ENCODE results near the gene HELB.

DNA sequence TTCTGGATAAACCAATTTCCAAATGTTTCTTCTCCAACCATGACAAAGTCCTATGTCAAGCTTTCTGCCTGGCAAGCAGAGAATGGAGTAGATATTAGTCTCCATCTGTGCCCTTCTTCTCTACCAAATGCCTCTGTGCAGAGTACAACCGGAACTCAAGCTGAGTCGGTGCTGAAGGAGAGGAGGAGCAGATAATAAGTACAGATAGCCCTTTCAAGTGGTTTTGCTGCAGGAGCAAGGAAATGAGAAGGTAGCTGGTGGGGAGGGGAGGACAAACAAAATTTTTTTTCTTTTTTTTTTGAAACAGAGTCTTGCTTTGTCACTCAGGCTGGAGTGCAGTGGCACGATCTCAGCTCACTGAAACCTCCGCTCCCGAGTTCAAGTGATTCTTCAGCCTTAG, 14.2 kb upstream of the HELB start:
- TF ChIP-seq ESRRG (CRISPR knock-in tag; IDR thresholded peaks at IDR 0.05) = no peak
- TF ChIP-seq PATZ1 (CRISPR knock-in tag; IDR thresholded peaks at IDR 0.05; ENCODE audit: borderline replicate concordance) = no peak
- no peak for TF ChIP-seq CREB5 (CRISPR knock-in tag; IDR thresholded peaks at IDR 0.05; ENCODE audit: low read depth)
- TF ChIP-seq RARB (CRISPR knock-in tag; IDR thresholded peaks at IDR 0.05) = no peak
- TF ChIP-seq ZFP3 (CRISPR knock-in tag; IDR thresholded peaks at IDR 0.05) = no peak
- TF ChIP-seq ZFP30 (CRISPR knock-in tag; IDR thresholded peaks at IDR 0.05) = no peak
- no peak for TF ChIP-seq OSR1 (CRISPR knock-in tag; IDR thresholded peaks at IDR 0.05)
- TF ChIP-seq ARNTL (CRISPR knock-in tag; IDR thresholded peaks at IDR 0.05; ENCODE audit: borderline replicate concordance, low read depth) = no peak
- TF ChIP-seq ZNF565 (CRISPR knock-in tag; conservative IDR thresholded peaks at IDR 0.05; ENCODE audit: low read depth) = no peak
- TF ChIP-seq, protein P1, sequence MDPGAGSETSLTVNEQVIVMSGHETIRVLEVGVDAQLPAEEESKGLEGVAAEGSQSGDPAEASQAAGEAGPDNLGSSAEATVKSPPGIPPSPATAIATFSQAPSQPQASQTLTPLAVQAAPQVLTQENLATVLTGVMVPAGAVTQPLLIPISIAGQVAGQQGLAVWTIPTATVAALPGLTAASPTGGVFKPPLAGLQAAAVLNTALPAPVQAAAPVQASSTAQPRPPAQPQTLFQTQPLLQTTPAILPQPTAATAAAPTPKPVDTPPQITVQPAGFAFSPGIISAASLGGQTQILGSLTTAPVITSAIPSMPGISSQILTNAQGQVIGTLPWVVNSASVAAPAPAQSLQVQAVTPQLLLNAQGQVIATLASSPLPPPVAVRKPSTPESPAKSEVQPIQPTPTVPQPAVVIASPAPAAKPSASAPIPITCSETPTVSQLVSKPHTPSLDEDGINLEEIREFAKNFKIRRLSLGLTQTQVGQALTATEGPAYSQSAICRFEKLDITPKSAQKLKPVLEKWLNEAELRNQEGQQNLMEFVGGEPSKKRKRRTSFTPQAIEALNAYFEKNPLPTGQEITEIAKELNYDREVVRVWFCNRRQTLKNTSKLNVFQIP (CRISPR knock-in tag; IDR thresholded peaks at IDR 0.05; ENCODE audit: borderline replicate concordance, low read depth) = no peak
- TF ChIP-seq, protein P2, sequence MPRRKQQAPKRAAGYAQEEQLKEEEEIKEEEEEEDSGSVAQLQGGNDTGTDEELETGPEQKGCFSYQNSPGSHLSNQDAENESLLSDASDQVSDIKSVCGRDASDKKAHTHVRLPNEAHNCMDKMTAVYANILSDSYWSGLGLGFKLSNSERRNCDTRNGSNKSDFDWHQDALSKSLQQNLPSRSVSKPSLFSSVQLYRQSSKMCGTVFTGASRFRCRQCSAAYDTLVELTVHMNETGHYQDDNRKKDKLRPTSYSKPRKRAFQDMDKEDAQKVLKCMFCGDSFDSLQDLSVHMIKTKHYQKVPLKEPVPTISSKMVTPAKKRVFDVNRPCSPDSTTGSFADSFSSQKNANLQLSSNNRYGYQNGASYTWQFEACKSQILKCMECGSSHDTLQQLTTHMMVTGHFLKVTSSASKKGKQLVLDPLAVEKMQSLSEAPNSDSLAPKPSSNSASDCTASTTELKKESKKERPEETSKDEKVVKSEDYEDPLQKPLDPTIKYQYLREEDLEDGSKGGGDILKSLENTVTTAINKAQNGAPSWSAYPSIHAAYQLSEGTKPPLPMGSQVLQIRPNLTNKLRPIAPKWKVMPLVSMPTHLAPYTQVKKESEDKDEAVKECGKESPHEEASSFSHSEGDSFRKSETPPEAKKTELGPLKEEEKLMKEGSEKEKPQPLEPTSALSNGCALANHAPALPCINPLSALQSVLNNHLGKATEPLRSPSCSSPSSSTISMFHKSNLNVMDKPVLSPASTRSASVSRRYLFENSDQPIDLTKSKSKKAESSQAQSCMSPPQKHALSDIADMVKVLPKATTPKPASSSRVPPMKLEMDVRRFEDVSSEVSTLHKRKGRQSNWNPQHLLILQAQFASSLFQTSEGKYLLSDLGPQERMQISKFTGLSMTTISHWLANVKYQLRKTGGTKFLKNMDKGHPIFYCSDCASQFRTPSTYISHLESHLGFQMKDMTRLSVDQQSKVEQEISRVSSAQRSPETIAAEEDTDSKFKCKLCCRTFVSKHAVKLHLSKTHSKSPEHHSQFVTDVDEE (CRISPR knock-in tag; IDR thresholded peaks at IDR 0.05) = no peak

Measured in SK-N-SH treated with all-trans-retinoic acid at 6 μM for 48 hours (cell line).